Measurements from ENCODE around the gene LINC01488.

LINC01488 gene

DNA sequence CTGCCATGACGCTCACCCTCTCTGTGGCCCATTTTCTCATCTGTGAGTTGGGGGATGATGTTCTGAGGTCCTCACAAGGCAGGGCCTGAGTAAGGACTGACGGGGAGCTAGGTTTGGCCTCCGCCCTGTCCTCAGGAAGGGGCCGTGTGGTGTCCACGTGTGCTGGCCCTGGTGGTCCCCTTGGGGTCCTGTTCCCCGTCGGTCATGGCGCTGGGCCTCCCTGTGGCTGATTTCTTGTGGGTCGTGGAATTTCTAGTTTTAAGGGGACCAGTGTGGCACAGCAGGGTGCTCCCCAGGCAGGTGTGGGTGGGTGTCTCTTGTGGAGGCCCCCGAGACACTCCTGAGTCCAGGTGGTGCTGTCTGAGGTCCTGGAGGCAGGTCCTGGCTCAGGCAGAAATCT is 5.9 kb downstream of the LINC01488 start:
- Histone ChIP-seq H3K4me1 (no peaks in the 10 kb centered on the region), H3K27ac (no peak overlapping the region), H2AFZ (no peak overlapping the region)

DNA sequence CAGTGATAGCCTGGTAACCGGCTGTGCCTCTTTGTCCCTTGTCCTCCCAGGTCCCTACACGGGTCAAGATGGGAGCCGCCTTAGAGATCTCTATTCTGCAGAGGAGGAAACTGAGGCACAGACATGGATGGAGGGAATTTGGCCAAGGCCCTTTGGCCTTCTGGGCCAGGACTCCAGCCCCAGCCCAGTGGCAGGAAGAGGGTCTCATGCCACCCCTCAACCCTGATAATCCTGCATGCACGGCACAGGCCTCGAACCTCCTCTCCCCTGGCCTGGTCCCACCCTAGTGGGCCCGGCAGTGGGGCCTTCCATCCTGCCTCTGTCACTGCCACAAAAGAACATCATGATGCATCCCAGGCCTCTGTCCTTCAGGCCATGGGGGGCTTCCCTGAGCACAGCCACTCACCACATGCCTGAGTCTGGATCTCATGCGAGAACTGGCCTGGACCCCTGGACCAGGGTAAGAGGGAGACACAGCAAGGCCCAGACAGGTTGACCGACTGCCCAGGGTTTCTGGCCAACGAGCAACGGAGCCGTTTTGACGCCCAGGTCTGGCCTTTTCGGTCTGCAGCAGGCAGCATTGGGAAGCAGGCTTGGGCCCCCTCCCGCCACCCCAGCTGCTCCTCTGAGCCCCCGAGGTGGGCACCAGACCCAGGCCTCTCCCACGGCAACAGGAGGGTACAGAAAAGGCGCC is 6.5 kb downstream of the LINC01488 start:
- Histone ChIP-seq H3K4me2 (ENCODE audit: low read length) (no peak overlapping the region), H3K4me3 (ENCODE audit: low read depth, low read length) (no peak overlapping the region), H3K36me3 (ENCODE audit: control insufficient read depth, insufficient read depth, low read length) (no peaks in the 10 kb centered on the region), H3K9me3 (ENCODE audit: control insufficient read depth, low read length) (no peaks in the 10 kb centered on the region), H3K9ac (no peak overlapping the region), H3K4me1 (no peaks in the 10 kb centered on the region), H3K27me3 (ENCODE audit: control insufficient read depth, insufficient read depth, low read length) (no peaks in the 10 kb centered on the region), H2AFZ (no peak overlapping the region), H3K27ac (no peak overlapping the region), H3K79me2 (no peaks in the 10 kb centered on the region)
- TF ChIP-seq, protein P1, sequence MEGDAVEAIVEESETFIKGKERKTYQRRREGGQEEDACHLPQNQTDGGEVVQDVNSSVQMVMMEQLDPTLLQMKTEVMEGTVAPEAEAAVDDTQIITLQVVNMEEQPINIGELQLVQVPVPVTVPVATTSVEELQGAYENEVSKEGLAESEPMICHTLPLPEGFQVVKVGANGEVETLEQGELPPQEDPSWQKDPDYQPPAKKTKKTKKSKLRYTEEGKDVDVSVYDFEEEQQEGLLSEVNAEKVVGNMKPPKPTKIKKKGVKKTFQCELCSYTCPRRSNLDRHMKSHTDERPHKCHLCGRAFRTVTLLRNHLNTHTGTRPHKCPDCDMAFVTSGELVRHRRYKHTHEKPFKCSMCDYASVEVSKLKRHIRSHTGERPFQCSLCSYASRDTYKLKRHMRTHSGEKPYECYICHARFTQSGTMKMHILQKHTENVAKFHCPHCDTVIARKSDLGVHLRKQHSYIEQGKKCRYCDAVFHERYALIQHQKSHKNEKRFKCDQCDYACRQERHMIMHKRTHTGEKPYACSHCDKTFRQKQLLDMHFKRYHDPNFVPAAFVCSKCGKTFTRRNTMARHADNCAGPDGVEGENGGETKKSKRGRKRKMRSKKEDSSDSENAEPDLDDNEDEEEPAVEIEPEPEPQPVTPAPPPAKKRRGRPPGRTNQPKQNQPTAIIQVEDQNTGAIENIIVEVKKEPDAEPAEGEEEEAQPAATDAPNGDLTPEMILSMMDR (IDR thresholded peaks at IDR 0.05), result no peak

More for the DNA sequence above, 5.9 kb downstream of the LINC01488 start:
- no peaks in the 10 kb centered on the region for H3K79me2 ChIP-seq
- H3K27me3 ChIP-seq (ENCODE audit: control insufficient read depth, insufficient read depth, low read length), result no peaks in the 10 kb centered on the region
- no peak overlapping the region for H3K9ac ChIP-seq
- TF ChIP-seq, protein P1 (IDR thresholded peaks at IDR 0.05), result no peak
- H3K4me3 ChIP-seq (ENCODE audit: low read depth, low read length), result no peak overlapping the region
- no peaks in the 10 kb centered on the region for H3K36me3 ChIP-seq (ENCODE audit: control insufficient read depth, insufficient read depth, low read length)
- no peaks in the 10 kb centered on the region for H3K9me3 ChIP-seq (ENCODE audit: control insufficient read depth, low read length)
- H3K4me2 ChIP-seq (ENCODE audit: low read length), result no peak overlapping the region

DNA sequence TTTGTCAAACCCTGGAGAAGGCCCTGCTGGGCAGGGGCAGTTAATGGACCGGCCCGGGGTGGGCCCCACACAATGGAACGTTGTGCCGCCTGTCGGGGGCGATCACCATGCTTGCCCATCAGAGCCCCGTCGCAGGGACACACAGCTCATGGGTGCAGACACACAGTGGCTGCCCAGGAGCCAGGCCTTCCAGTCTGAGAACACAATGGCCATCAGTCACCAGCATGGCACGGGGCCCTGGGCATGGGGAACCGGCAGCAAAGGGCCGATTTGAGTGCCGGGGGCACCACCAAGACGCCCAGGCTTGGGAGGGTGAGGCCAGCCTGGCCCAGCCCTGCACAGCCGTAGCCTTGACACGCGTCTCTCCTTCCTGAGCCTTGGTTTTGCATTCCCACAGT is 7.1 kb downstream of the LINC01488 start:
- TF ChIP-seq, protein P1 (IDR thresholded peaks at IDR 0.05), result no peak
- no peaks in the 10 kb centered on the region for H3K79me2 ChIP-seq
- H3K9me3 ChIP-seq (ENCODE audit: control insufficient read depth, low read length), result no peaks in the 10 kb centered on the region
- H2AFZ ChIP-seq, result no peak overlapping the region
- no peak overlapping the region for H3K4me3 ChIP-seq (ENCODE audit: low read depth, low read length)
- H3K27me3 ChIP-seq (ENCODE audit: control insufficient read depth, insufficient read depth, low read length), result no peaks in the 10 kb centered on the region
- no peak overlapping the region for H3K4me2 ChIP-seq (ENCODE audit: low read length)
- H3K4me1 ChIP-seq, result no peaks in the 10 kb centered on the region
- no peaks in the 10 kb centered on the region for H3K36me3 ChIP-seq (ENCODE audit: control insufficient read depth, insufficient read depth, low read length)
- H3K27ac ChIP-seq, result no peak overlapping the region
- no peak overlapping the region for H3K9ac ChIP-seq

DNA sequence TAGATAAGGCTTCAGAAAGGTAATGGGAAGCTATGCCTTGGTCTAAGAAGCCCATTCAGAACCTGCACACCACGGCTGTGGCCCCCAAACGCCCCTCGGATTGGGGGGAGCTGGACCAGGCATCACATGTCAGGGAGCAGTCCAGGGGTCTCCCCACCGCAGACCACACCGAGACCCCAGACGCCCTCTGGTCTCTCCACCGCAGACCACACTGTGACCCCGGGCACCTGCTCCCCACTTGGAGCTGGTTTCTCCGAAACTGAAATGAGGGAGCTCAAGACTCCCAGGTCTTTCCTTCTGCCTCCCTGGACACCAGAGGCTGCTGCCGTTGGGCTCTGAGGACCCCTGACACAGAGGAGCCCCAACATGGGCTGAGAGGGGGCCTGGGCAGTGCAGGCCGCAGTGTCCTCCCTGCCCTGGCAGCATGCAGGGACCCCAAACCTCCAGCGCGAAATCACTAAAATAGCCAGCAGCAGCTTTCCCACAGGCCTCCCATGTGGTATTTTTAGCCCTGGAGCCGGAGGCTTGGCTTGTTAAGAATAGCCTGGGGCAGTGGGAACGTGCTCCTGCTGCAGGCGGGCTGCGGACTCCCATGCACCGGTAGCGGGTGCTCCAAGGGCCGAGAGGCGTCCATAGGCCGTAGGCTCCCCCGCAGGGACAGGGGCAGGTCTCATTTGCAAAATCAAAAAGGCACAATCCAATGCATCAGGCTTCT is 7.7 kb downstream of the LINC01488 start:
- H3K36me3 ChIP-seq (ENCODE audit: control insufficient read depth, insufficient read depth, low read length), result no peaks in the 10 kb centered on the region
- H3K9ac ChIP-seq, result no peak overlapping the region
- TF ChIP-seq, protein P1 (IDR thresholded peaks at IDR 0.05), result no peak
- H3K27me3 ChIP-seq (ENCODE audit: control insufficient read depth, insufficient read depth, low read length), result no peaks in the 10 kb centered on the region
- H3K4me2 ChIP-seq (ENCODE audit: low read length), result no peak overlapping the region
- no peaks in the 10 kb centered on the region for H3K4me1 ChIP-seq
- no peaks in the 10 kb centered on the region for H3K79me2 ChIP-seq
- H3K27ac ChIP-seq, result no peak overlapping the region
- no peak overlapping the region for H2AFZ ChIP-seq
- no peaks in the 10 kb centered on the region for H3K9me3 ChIP-seq (ENCODE audit: control insufficient read depth, low read length)
- no peak overlapping the region for H3K4me3 ChIP-seq (ENCODE audit: low read depth, low read length)

Data from parathyroid adenoma (tissue), 2 donors.